Amniotic stem cell (primary cell): Measurements from ENCODE around the gene UQCRH.
"Not testable (repeated sequence)": the region's sequence is repeated elsewhere in the genome, so short reads cannot be mapped to it uniquely, and the experiment has no call there.

Source experiments
- DNase-seq: peaks from one replicate; lab custom pipeline; 2025; lab: John Stamatoyannopoulos, UW

UQCRH gene

DNA sequence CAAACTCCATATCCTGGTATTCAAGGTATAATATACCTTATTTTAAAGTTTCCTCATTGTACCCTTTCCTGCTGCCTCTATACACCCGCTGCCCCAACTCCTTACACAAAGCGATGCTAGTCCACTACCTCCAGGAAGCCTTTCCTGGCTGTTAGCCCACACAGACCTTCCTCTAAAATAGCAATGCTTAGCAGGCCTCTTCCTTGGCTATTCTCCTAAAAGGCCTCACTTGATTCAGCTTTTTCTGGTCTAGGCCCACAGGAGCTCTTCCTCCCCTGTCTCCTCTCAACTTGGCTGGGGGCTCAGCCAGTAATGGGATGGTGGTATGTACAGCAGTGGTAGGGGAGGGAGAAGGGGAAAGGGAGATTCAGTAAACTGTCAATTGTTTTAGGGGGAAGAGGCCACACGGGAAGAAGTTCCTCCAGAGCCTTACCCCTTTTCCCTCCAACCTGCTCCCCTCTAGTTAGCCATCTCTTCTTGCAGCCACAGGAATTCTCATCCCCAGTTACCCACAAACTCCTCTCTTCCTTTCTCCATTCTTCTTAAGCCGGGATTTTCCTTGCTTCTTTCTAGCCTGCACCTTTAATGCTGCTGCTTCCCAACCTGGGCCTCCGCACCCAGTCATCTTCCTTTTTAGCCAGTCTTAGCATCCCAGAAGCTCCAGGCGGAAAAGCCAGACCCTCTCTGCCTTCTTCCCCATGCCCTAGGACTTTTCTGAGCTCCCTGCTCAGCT, 2.7 kb upstream of the UQCRH start:
- DNase-seq: no peak

- no peak for DNase-seq
Measured at GRCh38 chr1:46301406-46301807, 2.1 kb upstream of the UQCRH start.

DNA sequence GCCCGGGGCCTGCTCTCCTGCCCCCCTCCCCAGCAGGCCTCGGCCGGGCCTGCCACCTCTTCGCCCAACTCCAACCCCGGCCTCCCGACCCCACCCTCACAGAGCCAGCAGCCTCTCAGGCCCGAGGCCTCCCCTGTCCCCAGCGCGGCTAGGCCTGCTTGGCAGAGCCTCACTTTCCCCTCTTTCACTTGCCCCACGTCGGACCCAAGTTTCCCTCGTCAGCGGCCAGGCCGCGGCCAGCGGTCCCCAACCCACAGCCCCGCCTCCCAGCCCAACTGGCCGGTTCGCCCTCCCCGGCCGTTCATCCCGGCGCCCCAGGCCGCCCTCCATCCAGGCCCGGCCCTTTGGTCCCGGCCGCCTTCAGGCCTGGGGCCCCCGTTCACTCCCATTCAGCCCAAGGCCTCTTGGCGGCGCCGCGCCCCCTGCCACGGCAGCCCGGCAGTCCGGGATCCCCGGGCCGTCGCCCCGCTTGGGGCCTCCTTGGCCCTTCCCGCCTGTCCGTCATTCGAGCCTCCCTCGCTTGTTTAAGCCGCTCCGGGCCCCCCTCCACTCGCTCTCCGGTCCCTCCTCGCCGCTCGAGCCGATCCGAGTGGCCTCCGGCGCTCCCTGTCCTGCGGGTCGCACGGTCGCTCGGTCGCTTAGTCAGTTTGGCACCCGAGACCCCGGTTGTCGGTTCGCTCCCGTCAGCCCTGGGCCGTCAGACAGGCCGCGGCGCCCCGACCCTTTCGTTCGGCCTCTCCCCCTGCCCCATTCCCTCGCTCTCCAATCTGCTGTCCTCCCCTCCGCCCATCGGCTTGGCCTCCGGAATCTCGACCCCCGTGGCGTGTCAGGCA, 1.5 kb upstream of the UQCRH start:
- no peak for DNase-seq

DNA sequence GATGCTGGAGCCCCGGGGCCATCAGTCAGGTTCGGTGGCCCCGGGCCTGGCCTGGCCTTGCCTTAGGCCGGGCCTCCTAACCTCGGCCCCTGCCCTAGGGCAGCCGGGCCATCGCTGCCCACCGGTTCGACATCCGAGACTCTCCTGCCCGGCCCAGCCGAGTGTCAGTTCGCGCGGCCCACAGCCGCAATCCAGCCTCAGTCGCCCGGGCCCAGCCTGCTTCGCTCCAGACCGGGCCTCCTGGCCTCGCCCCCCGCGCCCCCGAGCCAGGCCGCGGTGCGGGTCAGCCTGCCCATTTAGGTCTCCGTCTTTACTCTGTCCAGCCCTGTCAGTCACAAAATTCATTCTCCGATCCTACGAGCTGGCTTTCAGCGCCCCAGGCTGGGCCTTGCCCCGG, 859 bp upstream of the UQCRH start:
- no peak for DNase-seq

DNA sequence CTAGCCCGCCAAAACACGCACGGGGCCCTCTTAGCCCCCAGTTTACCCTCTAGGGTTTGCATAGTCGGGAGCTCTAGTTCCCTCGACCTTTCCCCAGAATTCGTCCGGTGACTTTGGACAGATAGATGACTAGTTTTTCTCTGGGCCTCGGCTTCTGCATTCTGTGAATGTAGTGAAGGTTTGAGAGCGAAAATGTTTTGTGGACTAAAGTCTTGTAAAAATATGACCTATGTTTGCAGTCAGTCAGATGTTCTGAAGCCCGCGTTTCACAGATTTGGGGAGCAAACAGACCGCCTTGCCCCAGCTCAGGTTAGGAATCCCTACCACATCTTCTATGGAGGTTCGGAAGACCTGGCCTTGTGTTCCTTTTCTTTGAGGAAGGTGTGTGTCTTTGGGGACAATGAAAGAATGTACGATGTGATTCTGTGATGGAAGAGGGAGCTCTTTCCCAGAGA, 401 bp downstream of the UQCRH start:
- DNase-seq: no peak

DNA sequence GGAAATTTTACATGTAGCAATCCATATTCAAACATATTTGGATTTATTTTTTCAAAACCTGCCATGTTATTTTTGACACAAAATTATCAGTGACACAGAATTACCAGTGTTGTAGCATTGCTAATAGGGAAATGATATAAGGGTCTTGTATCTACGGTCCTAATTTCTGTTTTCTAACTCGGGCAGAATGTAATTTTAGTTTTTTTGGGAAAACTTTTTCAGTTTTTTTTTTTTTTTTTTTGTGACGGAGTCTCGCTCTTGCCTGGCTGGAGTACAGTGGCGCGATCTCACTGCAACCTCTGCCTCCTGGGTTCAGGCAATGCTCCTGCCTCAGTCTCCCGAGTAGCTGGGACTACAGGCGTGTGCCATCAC, 2.6 kb downstream of the UQCRH start:
- DNase-seq: no peak

GRCh38 chr1:46309401-46310159, 6.1 kb downstream of the UQCRH start:
- no peak for DNase-seq

DNA sequence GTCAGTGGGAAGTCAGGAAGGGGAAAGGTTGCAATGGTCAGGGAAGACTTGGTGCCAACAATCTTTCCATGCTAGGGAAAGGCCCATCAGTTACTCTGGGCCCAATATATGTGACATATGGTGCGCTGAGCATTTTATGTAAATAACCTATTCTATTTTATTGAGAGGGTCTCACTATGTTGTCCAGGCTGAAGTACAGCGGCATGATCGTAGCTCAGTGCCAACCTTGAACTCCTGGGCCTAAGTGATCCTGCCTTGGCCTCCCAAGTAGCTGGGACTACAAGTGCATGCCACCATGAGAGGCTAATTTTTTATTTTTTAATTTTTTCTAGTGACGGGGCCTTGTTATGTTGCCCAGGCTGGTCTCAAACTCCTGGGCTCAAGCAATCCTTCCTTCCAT, 6.8 kb downstream of the UQCRH start:
- no peak for DNase-seq

DNA sequence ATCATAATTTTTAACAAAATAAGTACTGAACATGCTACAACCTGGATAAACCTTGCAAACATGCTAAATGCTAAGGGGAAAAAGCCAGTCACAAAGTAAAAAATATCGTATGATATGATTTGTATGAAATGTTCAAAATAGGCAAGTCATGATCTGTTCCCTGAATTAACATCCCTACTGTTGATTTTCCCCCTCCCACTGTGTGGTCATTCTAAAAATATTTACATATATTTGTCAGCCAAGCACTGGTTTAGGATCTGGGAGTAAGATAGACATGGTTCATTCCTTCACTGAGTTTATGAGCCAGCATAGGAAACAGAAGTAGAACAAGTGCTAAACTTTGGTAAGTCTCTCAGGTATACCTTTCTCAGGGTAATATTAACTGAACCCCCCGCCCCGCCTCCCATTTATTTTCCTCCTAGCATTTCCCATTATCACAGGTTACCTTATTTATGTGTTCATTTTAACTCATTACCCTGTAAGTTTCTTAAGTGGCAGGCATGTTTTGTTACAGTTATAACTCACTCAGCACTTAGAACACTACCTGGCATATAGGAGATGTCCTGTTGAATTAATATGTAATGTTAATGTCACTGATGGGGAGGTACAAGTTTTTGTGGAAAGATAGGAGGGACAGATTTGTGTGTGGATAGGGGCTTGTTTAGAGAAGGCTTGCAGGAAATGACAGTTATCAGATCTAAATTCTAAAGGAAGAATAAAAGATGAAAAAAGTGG, 12.3 kb downstream of the UQCRH start:
- no peak for DNase-seq

DNA sequence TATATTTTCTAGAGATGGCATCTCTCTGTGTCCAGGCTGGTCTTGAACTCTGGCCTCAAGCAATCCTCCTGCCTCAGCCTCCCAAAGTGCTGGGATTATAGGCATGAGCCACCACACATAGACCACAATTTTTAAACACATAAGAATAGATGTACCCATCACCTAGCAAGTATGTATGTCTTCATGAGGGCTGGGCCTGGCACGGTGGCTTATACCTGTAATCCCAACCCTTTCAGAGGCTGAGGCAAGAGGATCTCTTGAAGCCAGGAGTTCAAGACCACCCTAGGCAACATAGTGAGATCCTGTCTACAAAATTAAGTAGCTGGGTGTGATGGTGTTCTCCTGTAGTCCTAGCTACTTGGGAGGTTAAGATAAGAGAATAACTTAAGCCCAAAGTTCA, 13.8 kb downstream of the UQCRH start:
- DNase-seq: no peak

DNA sequence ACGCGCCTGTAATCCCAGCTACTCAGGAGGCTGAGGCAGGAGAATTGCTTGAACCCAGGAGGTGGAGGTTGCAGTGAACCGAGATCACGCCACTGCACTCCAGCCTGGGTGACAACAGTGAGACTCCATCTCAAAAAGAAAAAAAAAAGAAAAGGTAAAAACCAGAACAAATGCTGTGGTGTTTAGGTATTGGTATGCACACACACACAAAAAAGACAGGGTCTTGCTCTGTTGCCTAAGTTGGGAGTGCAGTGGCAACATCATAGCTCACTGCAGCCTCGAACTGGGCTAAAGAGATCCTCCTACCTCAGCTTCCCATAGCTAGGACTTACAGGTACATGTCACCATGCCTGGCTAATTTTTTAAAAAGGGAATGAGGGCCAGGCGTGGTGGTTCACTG, 15.8 kb downstream of the UQCRH start:
- not testable (repeated sequence) for DNase-seq

DNA sequence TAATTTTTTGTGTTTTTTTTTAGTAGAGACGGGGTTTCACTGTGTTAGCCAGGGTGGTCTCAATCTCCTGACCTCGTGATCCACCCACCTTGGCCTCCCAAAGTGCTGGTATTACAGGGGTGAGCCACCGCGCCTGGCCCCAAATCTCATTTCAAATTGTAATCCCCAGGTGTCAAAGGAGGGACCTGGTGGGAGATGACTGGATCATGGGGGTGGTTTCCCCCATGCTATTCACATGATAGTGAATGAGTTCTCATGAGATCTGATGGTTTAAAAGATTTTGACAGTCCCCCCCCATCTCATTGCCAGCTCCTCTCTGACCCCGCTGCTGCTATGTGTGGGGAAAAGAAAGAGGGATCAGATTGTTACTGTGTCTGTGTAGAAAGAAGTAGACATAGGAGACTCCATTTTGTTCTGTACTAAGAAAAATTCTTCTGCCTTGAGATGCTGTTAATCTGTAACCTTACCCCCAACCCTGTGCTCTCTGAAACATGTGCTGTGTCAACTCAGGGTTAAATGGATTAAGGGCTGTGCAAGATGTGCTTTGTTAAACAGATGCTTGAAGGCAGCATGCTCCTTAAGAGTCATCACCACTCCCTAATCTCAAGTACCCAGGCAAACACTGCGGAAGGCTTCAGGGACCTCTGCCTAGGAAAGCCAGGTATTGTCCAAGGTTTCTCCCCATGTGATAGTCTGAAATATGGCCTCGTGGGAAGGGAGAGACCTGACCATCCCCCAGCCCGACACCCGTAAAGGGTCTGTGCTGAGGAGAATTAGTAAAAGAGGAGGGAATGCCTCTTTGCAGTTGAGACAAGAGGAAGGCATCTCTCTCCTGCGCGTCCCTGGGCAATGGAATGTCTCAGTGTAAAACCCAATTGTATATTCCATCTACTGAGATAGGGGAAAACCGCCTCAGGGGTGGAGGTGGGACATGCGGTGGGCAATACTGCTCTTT, 16.7 kb downstream of the UQCRH start:
- not testable (repeated sequence) for DNase-seq

- DNase-seq: not testable (repeated sequence)
Measured at GRCh38 chr1:46322191-46322590, 18.7 kb downstream of the UQCRH start.

DNA sequence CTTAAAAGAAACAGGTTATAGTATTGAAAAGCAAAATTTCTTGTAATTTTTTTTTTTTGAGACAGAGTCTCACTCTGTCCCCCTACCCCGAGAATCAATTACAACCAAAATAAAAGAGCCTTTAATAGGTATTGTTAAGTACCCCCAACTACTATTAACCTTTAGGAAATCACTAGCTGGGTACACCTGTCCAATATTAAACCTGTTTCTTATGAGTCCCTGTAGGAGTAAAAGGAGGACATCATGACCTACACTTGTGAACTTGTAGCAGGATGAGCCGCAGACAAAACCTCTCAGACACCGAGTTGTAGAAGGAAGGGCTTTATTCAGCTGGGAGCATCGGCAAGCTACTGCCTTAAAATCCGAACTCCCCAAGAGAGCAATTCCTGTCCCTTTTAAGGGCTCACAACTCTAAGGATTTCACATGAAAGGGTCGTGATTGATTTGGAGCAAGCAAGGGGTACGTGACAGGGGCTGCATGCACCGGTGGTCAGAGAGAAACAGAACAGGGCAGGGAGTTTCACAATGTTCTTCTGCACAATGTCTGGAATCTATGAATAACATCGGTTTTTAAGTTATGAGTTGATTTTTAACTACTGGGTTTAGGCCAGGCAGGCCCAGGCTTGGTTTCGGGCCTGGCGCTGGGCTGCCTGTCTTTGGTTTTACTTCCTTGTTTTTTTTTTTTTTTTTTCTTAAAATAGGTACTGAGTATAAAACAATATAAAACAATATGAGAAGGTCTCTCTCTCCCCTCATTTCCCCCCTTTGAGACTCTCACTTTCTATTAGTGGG, 22.0 kb downstream of the UQCRH start:
- not testable (repeated sequence) for DNase-seq

DNA sequence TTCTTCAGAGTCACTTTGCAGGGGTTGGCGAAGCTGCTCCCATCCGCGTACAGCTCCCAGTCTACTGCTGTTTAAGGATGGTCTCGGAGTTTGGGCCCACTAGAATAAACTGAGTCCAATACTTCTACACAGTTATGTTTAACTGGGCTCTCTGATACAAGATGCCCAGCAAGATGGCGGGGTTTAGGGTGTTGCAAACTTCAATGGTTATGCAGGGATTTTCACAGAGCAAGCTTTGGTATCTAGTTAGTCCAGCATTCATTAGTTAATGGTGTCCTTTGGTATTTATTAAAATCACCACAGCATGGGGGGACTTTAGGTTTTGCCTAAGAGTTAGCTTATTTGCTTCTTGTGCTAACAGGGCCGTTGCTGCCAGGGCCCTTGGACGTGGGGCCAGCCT, 24.7 kb downstream of the UQCRH start:
- DNase-seq: not testable (repeated sequence)

DNA sequence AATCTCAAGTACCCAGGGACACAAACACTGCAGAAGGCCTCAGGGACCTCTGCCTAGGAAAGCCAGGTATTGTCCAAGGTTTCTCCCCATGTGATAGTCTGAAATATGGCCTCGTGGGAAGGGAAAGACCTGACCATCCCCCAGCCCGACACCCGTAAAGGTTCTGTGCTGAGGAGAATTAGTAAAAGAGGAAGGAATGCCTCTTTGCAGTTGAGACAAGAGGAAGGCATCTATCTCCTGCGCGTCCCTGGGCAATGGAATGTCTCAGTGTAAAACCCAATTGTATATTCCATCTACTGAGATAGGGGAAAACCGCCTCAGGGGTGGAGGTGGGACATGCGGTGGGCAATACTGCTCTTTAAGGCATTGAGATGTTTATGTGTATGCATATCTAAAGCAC, 26.3 kb downstream of the UQCRH start:
- not testable (repeated sequence) for DNase-seq

DNA sequence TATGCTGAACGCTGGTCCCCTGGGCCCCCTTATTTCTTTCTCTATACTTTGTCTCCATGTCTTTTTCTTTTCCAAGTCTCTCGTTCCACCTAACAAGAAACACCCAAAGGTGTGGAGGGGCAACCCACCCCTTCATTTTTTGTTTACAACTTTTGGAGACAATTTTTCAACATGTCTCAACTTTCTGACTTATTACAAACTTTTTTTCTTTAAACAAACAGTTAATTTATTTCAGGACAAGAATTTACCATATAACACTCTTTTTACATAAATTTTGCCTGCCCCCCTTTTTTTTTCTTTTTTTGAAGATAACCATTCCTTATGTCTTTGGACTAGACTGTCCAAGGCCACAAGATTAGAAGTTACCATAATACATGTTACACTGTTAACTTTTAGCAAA, 26.9 kb downstream of the UQCRH start:
- DNase-seq: not testable (repeated sequence)

GRCh38 chr1:46331786-46332540, 28.5 kb downstream of the UQCRH start:
- DNase-seq: not testable (repeated sequence)
